Stimulated activated CD4-positive, alpha-beta T cell treated with anti-CD3 and anti-CD28 coated beads, Interleukin-4, amount 100 ng/mL, for 4 hours (primary cell): ENCODE measurements around the gene MCC.
"Not testable (repeated sequence)": the region's sequence is repeated elsewhere in the genome, so short reads cannot be mapped to it uniquely, and the experiment has no call there.

Experiments
- DNase-seq, 2 experiments: peaks; one replicate each; pipeline ENCODE4 v3.0.0-alpha.2; 2020

MCC gene

DNA sequence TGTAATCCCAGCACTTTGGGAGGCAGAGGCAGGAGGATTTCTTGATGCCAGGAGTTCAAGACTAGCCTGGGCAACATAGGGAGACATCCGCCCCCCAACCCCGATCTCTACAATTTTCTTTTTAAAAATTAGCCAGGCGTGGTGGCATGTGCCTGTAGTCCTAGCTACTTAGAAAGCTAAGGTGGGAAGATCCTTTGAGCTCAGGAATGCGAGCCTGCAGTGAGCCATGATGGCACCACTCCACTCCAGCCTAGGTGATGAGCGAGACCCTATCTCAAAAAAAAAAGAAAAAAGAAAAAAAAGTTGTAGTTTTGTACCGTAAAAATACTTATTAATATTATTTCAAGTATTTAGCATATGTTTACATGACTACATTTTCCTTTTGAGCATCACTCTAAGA lies 82.7 kb downstream of the MCC start:
- DNase-seq, result no peak

DNA sequence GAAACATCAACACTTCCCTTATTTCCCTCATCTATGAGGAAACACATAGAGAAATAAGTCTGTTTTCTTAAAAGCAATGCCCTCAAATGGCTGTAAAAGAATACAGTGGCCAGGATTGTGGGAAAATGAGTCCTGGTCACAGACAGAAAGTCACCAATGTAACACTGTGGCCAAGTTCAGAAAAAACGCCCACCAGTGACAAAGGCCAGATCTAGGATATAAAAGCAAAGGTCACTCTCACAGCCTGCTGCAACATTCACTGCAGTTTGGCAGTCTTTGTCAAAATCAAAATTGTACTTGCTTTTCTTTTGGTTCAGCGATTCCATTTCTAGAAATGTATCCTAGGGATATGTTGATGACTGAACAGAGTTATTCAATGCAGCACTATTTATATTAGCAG lies 84.0 kb downstream of the MCC start:
- DNase-seq, result no peak

DNA sequence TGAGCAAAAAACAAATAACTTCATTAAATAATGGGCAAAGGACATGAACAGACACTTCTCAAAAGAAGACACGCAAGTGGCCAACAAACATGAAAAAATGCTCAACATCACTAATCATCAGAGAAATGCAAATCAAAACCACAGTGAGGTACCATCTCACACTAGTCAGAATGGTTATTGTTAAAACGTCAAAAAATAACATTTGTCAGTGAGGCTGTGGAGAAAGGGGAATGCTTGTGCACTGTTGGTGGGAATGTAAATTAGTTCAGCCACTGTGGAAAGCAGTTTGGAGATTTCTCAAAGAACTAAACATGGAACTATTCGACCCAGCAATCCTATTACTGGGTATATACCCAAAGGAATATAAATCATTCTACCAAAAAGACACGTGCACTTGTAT lies 90.3 kb downstream of the MCC start:
- not testable (repeated sequence) for DNase-seq

DNA sequence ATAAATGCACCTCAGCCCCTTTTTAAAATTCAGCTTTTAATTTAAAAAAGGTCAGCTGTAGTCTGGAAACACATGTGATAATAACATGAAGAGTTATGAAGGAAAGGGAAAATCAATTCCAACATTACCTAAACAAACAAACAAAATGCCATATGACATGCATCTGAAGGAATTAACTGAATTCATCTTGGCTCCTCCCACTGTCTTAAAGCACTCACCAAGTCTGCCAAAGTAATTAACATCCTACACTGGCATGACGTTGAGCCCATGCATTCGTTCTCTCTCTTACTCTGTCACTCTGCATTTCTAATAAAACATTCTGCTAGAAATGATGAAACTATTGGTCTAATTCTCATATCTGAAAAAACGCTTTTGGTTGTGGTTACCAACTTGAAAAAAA lies 91.2 kb downstream of the MCC start:
- no peak for DNase-seq

DNA sequence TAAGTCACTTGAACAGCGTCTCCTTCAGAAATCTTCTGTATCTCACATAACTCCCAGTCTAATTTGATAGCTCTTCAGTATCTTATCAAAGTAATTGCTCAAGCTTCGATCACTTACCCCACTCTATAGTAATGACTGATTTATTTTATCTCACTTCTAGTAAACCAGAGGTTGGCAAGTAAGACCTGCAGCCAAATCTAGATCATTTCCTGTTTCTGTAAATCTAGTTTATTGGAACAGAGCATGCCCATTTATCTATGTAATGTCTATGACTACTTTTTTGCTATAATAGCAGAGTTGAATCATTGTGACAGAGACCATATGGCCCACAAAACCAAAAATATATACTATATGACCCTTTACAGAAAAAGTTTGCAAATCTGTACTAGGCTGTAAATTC lies 93.6 kb downstream of the MCC start:
- no peak for DNase-seq

DNA sequence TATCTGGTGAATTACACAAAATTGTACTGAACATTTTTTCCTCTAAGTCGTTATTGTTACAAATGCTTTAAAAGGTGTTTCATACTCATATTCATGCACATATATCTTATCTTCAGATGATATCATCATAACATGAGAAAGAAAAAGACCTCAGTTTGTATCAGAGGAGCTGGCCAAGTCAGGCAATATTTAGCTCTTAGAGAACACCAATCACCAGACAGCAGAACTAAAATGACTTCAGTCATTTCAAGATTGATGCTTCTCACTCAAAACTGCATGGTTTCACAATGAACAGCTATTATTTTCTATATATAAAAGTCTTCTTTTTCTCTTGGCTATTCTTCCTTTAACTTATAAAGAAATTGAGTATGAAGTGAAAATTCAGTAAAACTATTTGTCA lies 98.0 kb downstream of the MCC start:
- no peak for DNase-seq

DNA sequence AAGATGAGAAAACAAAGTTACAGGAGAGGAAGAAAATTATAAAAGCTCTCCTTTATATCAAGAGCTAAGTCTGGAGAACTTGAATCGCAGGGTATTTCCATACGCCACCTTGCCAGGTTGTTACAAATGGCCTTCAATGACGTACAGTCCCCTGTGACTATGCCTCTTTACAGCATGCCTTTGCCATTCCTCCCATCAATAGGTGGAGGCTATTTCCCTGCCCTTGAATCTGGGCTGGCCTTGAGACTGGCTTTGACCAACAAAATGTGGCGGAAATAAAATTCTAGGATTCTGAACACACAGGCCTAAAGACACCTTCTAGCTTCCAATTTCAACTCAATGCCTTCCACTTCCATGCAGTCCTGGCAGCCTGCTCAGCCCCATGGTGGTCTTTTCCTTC lies 99.1 kb downstream of the MCC start:
- DNase-seq, result no peak

DNA sequence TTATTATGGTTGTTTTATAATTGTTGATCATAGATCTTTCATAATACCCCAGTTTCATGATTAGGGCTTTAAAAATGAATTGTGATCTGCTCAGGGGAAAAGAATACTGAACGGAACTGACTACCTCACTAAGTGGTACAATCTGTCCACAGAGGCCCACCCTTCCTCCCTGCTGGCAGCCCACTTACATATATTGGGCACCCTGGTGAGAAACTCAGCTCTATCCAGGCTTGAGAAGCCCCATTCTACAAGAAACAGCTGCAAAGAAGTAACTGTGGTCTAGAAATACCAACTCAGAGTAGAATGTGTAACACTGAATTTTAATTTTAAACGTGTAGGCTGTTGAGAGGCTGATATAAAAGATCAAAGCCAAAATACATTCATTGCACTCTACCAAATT lies 100.4 kb downstream of the MCC start:
- DNase-seq, result no peak

DNA sequence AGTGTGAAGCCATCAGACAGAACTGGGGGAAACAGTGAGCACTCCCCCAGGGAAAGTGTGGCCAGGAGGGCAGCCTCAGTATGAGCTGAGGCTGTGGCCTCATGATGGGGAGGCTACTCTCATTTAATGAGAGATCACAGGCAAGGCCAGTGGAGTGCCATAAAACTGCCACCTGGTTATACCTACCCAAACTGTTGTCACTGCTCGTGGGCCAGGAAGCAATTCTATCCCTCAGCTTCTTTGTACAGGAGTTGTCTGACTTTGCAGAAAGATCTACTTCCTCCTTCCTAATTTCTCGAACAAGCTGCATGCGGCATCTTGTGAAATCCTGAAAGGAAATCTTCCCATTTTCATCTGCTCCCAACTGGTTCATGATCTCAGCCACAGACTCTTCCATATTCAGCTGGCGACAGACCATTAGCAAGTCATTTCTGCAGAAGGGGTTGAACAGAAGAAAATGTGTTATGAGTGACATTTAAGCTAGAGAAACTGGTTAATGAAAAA lies 103.4 kb downstream of the MCC start:
- no peak for DNase-seq

DNA sequence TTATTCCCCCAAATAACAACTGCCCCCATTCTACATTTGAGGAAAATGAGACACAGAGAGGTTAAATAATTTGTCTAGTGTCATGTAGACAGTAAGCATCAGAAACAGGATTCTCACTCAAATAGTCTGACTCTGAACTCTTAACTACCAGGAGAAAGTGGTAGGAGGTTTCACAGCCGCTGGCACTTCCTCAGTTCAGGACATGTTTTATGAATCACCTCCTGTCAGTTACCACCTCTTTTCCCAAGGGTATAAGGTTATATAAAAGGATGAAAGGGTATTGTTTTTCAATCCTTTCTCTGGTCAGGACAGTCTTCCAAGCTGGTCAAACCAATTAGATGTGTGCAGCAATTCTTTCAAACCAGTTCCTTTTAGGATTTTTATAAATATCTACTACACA lies 105.5 kb downstream of the MCC start:
- DNase-seq, result no peak

DNA sequence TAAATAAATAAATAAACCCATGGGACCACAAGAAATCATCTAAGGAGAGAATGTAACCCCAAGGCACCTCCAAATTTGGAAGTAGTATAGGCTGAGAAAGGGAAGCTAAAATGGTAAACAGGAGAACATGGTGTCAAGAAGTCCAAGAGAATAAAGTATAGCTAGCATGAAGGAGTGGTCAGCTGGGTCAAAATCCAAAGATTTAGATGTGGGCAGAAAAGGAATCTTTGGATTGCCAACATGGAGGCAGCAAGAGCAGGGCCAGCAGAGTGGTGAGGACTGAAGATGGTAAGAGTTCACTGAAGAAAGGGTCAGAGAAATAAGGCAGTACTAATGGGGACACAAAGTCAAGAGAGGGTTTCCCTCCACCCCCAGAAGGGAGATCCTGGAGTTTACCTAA lies 106.5 kb downstream of the MCC start:
- DNase-seq, result no peak

DNA sequence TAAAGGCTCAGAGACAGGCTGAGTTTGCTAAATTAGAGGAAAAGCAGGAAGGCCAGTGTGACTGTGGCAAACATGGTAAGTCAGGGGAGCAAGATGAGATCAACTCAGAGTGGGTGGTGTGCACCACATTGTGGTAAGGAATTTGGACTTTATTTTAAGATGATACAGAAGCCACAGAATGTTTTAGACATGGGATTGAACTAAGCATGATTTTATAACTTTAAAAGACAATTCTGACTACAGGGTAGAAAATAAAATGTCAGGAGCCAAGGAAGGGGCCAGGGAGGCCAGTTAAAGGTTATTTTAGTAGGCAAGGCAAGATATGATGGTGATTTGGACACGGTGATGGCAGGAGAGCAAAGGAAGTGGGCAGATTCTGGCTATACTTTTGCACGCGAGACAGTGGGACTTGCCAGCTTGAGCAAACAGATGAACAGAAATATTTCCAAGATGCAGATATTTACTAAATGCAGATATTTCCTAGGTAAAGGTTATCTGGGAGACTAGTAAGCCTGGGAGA lies 107.4 kb downstream of the MCC start:
- no peak for DNase-seq

DNA sequence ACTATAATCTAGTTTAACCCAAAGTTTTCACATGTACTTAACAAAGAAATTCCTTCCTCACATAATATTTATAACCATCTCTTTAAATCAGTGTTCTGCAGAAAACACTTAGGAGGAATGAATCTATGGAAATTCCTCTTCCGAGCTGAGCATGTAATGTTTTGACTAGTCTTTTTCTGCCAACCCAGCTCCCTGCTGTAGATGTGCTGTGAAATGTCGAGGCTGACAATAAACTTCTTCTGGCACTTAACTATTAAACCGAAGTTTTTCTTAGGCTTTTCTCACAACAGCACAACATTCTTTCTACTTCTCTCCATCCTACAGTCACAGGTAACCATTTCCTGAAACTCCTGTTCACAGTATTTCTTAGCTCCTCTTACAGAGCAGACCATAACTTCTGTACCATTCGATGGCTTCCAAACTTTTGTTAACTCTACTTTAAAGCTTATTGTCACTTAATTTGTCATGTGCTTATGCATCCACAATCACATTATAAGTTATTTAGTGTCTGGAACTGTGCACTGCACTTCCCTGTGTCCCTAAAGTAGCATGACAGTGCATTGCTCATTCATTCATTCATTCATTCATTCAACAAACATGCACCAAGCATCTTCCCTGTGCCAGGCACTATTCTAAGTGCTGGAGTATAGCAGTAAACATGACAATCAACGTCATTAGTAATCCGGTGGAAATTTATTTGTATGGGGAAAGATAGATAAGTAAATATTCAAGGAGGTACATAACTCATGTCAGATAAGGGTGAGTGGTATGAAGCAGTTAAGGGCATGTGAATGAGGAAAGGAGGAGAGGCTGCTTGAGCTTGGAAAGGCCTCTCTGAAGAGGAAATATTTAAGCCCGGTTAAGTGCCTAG lies 108.1 kb downstream of the MCC start:
- no peak for DNase-seq

DNA sequence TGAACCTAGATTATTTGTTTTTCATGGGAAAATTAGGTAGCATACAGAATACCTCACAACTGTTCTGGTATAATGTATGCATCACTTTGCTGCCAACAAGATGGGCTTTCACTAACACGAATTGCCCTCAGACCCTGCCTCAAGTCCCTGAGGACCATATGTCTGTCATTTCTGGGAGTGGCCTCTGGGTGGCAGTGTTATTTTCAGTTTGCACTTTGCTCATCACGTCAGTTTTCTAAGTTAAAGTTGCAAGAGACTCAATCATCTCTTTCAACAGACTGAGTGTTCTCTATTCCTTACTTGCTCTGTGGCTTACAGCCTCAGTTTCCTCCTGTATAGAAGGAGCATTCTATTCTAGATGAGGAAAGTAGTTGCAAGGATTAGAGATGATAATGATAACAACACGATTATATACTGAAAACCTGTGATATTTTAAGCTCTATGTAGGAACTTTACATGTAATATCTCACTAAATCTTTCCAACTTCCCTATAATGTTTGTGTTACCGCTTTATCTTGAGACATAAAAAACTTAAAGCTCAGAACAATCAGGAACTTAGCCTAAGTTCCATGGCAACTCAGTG lies 109.2 kb downstream of the MCC start:
- peak; percentile 38 to 48 for DNase-seq

DNA sequence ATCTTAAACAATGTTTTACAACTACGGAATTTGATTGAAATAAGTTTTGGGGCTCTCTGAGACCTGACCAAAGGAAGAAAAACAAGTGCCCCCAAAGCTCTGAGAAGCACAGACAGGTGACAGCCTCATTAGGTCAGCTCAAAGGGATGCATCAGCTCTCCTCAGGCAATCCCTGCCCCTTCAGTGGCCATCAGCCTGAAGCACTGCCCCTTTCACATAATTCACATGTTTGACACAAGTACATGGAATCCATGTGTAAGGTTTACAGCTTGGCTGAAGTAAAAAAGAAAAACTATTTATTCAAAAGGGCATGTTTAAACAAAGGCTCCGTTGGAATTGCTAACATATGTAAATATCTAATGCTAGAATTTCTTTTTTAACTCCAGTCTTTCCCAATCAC lies 109.7 kb downstream of the MCC start:
- no peak for DNase-seq

DNA sequence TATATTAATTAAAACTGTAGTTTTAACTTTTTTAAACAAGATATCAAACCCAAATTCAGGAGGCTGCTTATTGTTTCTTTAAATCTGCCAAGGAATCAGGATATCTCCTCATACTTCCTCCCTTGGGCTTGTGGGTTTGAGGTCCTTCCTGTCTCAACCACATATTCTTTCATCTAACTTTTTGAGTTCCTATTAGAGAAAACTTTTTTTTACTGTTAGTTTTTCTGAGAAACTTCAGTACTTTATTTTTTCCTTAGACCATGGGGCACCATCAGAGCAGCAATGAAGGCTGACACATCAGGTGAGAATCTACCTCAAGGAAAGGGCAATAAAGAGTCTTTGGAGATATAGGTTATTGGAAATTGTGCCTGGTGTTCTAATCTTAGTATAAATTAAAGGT lies 110.2 kb downstream of the MCC start:
- DNase-seq, result no peak

DNA sequence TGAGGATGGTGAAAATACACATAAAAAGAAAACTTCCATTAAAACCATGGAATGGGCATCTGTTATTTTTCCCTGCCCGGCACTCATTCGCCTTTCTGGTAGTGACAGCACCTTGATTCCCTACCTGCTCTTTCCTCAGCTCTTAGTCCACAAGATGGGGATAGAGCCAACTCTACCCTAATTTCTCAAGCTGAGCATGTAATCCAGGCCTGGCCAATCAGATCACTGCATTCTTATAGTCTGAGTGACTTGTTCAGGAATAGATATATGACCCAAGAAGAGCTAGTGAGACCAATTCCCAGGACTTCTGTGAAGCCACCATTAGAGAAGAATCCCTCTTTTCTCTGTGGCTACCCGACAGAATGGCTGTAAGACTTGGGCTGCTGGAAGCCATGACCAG lies 111.6 kb downstream of the MCC start:
- no peak for DNase-seq

DNA sequence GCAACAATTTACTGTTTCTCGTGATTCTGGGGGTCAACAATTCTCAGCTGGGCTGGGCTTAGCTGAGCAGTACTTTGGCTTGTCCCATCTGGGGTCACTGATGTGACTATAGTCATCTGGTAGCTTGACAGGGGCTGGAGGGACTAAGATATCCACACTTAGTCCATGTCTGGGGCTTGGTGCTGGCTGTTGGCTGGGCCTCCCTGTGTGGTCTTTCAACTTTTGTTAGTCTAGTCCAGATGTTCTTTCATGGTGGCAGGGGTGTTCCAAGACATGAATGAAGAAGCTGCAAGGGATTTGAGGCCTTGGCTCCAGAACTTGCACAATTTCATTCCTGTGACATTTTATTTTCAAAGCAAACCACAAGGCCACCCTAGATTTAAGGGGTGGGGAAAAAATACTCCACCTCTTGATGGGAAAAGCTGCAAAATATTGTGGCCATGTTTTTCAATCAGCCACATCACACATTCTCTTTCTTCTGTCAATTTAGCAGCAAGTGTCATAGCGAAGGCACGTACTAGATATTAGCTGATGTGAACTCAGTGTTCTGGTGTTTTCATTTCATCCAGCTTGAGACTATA lies 112.7 kb downstream of the MCC start:
- no peak for DNase-seq

DNA sequence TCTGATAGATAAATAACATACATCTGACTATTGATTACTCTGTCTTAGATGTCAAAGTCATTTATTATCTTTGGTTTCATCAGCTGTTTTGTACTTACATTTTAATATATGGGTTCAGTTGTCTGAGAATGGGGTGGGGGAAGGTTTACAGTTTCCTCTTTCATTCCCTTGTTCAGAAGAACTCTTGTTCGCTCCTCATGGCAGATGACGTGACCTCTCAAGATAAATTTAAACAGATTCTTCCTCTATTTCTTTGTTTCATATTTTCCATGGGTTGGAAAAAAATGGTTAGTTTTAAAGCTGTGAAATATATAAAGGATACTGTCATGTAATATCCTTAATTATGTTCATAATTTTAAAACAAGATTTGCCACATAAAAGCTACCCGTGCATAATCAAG lies 114.8 kb downstream of the MCC start:
- no peak for DNase-seq

DNA sequence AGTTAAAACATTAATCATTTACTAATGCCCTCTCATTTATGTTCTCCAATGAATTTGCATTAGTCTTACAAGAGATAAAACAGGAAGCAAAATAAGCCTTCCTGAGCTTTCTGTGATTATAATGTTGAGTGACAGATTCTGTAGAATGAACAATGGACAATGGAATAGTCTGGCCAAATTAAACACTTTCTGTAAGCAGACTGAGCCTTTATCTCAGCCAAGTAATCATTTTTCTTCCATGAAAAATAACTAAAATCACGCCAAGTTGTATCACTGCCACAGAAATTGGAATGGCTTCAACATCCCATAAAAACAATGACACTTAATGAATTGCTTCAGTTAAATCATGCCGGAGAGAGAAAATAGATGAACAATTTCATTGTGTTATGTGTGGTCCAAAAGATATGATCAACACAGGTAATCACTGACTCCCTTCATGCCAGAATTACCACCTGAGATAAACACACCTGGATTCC lies 116.5 kb downstream of the MCC start:
- no peak for DNase-seq

DNA sequence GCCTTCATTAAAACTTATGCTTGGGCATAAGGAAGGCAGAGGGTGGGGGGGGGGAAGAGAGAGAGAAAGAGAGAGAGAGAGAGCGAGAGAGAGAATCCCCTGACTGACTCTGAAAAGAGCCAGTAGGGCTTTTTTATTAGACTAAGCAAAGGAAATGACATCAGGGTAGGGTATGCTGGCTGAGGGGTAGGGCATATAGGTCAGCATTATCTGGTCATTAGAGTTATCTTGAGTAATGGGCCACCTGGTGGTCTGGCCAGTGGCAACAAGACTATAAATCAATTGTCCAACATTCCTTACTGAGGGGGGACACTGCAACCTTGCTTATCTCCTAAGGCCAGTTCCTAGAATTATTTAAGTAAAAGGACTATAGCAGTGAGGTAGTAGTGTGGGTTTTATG lies 120.7 kb downstream of the MCC start:
- no peak for DNase-seq

DNA sequence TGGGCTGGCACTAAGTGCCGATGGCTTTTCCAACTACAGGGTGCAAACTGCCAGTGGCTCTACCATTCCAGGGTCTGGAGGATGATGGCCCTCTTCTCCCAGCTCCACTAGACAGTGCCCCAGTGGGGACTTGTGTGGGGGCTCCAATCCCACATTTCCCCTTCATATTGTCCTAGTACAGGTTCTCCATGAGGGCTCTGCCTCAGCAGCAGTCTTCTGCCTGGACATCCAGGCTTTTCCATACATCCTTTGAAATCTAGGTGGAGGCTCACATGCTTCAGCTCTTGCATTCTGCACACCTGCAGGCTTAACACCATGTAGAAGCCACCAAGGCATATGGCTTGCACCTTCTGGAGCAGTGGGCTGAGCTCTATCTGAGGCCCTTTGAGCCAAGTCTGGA lies 123.8 kb downstream of the MCC start:
- no peak for DNase-seq

DNA sequence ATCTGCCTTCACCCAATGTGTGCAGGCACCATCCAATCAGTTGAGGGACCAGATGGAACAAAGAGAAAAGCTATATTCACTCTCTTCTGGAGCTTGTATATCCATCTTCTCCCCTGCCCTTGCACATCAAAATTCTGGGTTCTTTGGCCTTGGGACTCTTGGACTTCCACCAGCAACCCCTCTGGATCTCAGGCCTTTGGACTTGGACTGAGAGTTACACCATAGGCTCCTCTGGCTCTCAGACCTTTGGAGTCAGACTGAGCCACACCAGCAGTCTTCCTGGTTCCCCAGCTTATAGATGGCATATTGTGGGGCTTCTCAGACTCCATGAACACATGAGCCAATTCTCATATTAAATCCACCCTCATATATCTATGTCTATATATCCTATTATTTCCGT lies 126.6 kb downstream of the MCC start:
- DNase-seq, result no peak

DNA sequence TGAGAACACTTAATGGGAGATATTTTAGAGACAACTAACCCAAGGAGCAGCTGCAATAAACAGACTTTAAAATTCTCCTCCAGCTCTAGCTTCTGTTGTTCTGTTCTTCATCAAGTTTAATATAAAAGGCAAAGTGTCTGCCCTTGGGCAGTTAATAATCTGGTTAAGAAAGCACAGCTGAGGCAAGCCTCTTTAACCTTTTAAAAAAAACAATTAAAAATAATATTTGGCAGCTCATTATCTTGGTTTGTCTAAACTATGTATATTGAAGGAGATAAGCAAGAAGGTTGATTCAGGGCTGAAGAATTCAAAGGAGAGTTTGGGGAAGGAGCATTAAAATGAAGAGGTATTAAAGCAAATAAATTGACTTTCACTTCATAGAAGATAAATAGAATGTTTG lies 128.8 kb downstream of the MCC start:
- no peak for DNase-seq
